Stimulated activated CD4-positive, alpha-beta T cell treated with anti-CD3 and anti-CD28 coated beads, Interleukin-4, amount 100 ng/mL, for 1 hour (primary cell): ENCODE measurements around the gene SLCO4A1.
"Not testable (repeated sequence)": the region's sequence is repeated elsewhere in the genome, so short reads cannot be mapped to it uniquely, and the experiment has no call there.

Source experiments
- DNase-seq: peaks from one replicate; pipeline ENCODE4 v3.0.0-alpha.2; 2020

Gene SLCO4A1

GRCh38 chr20:62623488-62624324 lies 18.6 kb upstream of the SLCO4A1 start:
- peak; percentile 87 for DNase-seq

- DNase-seq, result no peak
Observed at GRCh38 chr20:62624325-62624690, 18.0 kb upstream of the SLCO4A1 start.

GRCh38 chr20:62624719-62625453 lies 17.4 kb upstream of the SLCO4A1 start:
- no peak for DNase-seq

GRCh38 chr20:62625516-62625915 lies 16.8 kb upstream of the SLCO4A1 start:
- DNase-seq, result no peak

- DNase-seq, result no peak
Observed at GRCh38 chr20:62625921-62626547, 16.3 kb upstream of the SLCO4A1 start.

GRCh38 chr20:62627425-62627824 lies 14.9 kb upstream of the SLCO4A1 start:
- DNase-seq, result not testable (repeated sequence)

- DNase-seq, result no peak
Observed at GRCh38 chr20:62627901-62628612, 14.2 kb upstream of the SLCO4A1 start.

GRCh38 chr20:62628691-62629090 lies 13.6 kb upstream of the SLCO4A1 start:
- no peak for DNase-seq

GRCh38 chr20:62629864-62630470 lies 12.3 kb upstream of the SLCO4A1 start:
- DNase-seq, result no peak

GRCh38 chr20:62631336-62632308 lies 10.7 kb upstream of the SLCO4A1 start:
- no peak for DNase-seq

GRCh38 chr20:62632575-62633090 lies 9.7 kb upstream of the SLCO4A1 start:
- no peak for DNase-seq

- DNase-seq, result no peak
Observed at GRCh38 chr20:62633598-62634329, 8.5 kb upstream of the SLCO4A1 start.

- no peak for DNase-seq
Observed at GRCh38 chr20:62634330-62634967, 7.9 kb upstream of the SLCO4A1 start.

GRCh38 chr20:62635232-62635631 lies 7.1 kb upstream of the SLCO4A1 start:
- no peak for DNase-seq

- DNase-seq, result no peak
Observed at GRCh38 chr20:62635852-62636251, 6.5 kb upstream of the SLCO4A1 start.

- no peak for DNase-seq
Observed at GRCh38 chr20:62636446-62636845, 5.9 kb upstream of the SLCO4A1 start.

- no peak for DNase-seq
Observed at GRCh38 chr20:62637110-62637509, 5.2 kb upstream of the SLCO4A1 start.

- DNase-seq, result no peak
Observed at GRCh38 chr20:62637521-62638054, 4.7 kb upstream of the SLCO4A1 start.

- DNase-seq, result no peak
Observed at GRCh38 chr20:62638055-62638570, 4.2 kb upstream of the SLCO4A1 start.
